Bladder microvascular endothelial cell (primary cell): ENCODE measurements around the gene GOSR2. TPM values are rescaled to one million over a fixed set of nuclear protein-coding genes. Genes with fewer than 3 reads are reported as not detected.

Source experiments
- total RNA-seq: library from RNA; depleted of rRNA; stranded (reverse); fragments of >200 nt; gene quantifications from 2 replicates; pipeline ENCODE4 v1.2.3, GENCODE V29; 2014

GOSR2 gene
- total RNA-seq = 30.6 and 53.7 TPM in 2 replicates

DNA sequence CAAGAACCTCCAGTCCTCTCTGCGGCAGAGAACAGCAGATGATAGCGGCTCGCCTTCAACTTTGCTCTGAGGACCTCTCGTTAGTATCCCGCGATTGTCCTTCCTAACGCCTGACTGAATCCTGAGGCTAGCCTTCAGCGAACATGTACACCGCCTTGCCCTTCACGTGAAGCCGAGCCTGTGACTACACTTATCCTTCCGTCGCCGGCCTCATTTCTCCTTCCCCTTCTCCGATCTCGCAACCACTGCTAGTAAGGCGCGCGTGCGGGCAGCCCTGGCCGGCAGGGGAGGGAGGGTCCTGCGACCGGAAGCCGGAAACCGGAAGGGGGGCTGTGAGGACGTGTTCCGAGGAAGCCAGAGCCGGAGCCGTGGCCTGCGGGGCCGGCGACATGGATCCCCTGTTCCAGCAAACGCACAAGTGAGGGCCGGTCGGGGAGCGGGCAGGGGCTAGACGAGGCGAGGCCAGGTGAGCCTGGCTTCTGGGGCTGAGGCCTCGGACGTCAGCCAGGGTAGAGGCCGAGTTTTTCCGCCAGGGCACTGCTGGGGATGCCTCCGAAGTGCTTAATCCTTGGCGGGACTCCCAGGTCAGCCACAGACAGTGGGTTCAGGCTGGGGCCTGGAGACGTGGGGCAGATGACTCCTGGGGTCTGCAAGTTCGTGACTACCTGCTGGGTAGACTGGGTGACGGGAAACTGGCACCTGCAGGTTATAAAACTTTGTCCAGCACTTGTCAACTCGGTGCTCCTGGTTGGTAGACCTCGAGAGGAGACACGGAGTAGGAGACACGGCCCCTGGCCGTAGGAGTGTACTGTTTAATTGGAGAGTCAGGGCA, at the start of gene GOSR2:
GOSR2 (plus strand) TSS at position 357 of the 832 bp plus-strand sequence; CDS start at position 390, 33 bp downstream.

GRCh38 chr17:46979147-46979863, 56.3 kb downstream of the GOSR2 start, which contains the start of gene RPRML:
Gene RPRML, minus strand, starts transcription at chr17:46979253. Its CDS starts 246 bp downstream, at chr17:46979007.

Other genes starting within 250 kb of the GOSR2 start
- gene WNT3, start 104.5 kb upstream of the GOSR2 start, total RNA-seq = 0.97 and 1.1 TPM in 2 replicates
- not detected in 2 replicates for gene WNT9B, start 71.6 kb upstream of the GOSR2 start, total RNA-seq
- 0.65 TPM in 1 of 2 replicates, not detected in the other for gene RPRML, start 56.1 kb downstream of the GOSR2 start, total RNA-seq